Fibroblast of skin of scalp (primary cell): ENCODE data around the gene KICS2.
"Not testable (repeated sequence)": the region's sequence is repeated elsewhere in the genome, so short reads cannot be mapped to it uniquely, and the experiment has no call there.

Experiments used
- DNase-seq: peaks from one replicate; pipeline ENCODE4 v3.0.0-alpha.2; 2013

The KICS2 gene

GRCh38 chr12:64216239-64216638, 5.9 kb downstream of the KICS2 start:
- DNase-seq = no peak

DNA sequence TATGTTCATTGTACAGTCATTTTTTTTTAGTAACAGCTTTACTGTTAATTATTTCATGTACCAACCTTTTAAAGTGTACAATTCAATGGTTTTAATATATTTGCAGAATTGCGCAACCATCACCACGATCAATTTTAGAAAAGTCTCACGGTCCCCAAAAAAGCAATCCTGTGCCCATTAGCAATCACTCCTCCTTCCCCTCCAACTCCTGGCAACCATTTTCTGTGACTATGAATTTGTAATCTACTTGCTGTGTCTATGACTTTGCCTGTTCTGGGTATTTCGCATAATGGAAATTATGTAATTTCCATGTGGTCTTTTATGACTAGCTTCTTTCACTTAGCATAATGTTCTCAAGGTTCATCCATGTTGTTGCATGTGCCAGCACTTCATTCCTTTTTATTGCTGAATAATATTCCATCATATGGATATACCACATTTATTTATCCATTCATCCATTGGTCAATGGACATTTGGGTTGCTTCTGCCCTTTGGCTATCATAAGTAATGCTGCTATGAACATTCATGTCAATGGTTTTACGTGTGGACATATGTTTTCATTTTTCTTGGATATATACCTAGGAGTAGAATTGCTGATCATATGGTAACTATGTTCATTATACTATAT, 9.9 kb downstream of the KICS2 start:
- DNase-seq = no peak

GRCh38 chr12:64207453-64207852, 14.6 kb downstream of the KICS2 start:
- DNase-seq = no peak

DNA sequence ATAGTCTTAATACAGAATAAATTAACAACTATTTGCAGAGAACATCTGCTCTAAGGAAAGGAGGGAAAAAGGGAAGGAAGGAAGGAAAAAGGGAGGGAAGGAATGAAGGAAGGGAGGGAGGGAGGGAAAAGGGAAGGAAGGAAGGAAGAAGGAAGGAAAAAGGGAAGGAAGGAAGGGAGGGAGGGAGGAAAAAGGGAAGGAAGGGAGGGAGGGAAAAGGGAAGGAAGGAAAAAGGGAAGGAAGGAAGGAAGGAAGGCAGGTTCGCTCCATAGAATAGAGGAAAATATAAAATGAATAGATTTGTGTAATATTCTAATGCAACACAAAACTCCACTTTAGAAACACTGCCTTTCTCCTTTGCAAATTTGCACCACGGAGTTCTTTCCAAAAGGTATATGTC, 16.6 kb downstream of the KICS2 start:
- no peak for DNase-seq

DNA sequence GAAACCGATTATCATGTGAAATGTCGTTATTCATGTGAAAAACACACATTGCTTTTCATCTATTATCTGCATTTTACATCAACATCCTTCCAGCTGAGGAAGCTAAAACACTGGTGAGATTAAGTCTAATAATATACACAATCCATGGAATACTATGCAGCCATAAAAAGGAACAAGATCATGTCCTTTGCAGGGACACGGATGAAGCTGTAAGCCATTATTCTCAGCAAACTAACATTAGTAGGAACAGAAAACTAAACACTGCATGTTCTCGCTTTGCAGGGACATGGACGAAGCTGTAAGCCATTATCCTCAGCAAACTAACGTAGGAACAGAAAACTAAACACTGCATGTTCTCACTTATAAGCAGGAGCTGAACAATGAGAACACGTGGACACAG, 18.3 kb downstream of the KICS2 start:
- no peak for DNase-seq

GRCh38 chr12:64203036-64203435, 19.1 kb downstream of the KICS2 start:
- DNase-seq = no peak

DNA sequence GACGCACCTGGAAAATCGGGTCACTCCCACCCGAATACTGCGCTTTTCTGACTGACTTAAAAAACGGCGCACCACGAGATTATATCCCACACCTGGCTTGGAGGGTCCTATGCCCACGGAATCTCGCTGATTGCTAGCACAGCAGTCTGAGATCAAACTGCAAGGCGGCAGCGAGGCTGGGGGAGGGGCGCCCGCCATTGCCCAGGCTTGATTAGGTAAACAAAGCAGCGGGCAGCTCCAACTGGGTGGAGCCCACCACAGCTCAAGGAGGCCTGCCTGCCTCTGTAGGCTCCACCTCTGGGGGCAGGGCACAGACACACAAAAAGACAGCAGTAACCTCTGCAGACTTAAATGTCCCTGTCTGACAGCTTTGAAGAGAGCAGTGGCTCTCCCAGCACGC, 26.3 kb downstream of the KICS2 start:
- DNase-seq = not testable (repeated sequence)

GRCh38 chr12:64194333-64195149, 27.6 kb downstream of the KICS2 start:
- peak; percentile 28 for DNase-seq

DNA sequence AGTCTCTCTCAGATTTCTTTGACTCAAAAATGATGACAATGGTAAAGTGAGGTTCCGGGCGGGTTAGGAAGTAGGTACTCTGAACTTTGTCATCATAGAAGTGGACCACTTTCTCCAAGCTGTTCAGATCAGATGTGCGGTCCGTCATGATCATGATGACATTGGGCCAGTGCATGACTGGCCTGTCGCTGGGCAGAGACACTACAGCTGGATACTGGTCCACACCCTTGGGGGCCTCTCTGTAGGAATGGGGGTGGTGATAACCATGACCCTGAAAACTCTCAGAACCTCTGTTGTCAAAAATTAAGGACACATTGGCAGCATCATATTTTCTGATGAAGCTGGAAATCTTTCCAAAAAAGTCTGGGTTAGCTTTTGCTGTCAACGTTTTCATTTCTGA, 28.2 kb downstream of the KICS2 start:
- DNase-seq = no peak

DNA sequence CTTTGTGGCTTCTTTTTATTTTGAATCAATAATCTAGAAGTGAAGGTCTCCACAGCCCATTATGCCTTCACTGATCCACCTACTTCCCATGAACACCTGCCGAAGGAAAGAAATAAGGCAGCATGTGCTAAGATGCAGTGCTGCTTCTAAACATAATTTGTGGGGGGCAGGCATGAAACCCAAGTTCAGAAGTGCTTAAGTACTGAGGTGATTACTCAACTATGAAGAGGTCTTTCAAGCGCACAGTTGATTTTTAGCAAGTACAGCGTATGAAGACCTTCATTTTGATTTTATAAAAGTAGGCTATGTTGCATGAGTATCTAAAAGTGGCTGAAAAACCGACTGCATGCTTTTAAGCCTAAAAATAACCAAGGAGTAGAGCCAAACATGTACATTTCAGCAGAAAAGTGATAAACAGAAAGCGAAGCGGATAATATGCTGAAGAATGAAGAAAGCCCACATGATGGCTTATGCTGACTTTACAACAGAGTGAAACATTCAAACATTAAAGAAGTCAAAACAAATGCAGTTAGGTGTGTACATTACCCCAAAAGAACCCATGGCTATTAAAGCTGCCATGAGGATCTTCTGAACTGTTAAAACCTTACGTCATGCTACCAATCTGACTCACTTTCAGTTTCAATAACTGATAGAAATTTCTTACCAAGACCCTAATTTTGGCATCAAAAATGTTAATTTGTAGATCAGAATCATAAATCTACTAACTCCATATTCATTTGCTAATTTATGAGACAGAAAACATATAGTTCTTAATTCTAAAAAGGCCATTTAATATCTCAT, 29.3 kb downstream of the KICS2 start:
- DNase-seq = no peak

DNA sequence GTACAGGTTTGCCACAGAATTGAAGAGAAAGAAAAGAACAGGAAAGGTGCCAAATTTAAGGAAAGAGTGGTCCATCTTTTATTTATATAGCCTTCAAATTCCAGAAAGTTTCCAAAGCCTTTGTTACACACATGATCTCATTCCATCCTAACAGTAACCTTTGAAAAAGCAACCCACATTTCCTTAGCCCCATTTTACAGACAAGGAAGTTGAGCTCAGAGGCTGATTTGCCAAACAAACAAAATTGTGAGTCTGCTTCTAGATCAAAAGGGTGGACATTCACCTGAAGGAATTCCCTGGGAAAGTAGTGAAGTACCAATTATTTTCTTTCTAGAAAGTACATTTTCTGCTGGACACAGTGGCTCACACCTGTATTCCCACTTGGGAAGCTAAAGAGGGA, 32.0 kb downstream of the KICS2 start:
- no peak for DNase-seq

GRCh38 chr12:64189530-64189929, 32.6 kb downstream of the KICS2 start:
- DNase-seq = no peak

GRCh38 chr12:64187794-64188193, 34.3 kb downstream of the KICS2 start:
- no peak for DNase-seq

DNA sequence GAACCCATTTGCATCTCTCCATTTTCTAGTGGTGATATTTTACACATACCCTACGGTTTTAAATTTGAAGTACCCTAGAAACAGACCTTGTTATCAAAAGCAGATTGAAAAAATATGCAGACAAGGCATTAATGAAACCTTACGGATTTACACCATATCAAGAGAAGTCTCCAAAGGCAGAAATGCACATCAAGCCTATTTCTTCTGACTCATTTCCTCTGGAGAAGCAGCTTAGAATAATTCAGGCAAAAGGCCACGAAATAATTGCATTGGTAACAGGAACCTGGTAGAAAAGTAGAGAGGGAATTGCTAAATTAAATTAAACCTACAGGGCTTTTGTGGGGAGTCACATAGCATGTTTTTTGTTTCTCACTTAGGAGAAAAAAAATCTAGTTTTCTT, 34.7 kb downstream of the KICS2 start:
- DNase-seq = peak; percentile 75

DNA sequence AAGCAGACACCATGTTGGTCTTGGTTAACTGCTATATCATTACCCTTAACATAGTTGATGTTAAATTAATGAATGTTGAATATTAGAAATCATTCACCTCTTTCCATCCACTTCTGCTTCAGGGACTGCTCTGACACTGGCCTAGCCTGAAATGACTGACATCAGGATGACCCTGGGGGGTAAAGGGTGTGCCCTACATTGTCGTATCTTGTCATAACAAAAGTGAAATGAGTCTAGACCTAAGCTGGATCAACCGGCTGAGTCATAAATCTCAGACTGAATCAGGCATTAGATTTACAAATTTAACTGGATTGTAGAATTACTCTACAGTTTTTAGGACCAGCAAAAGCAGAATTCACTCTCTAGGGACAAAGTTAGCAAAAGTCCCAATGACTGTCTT, 35.3 kb downstream of the KICS2 start:
- DNase-seq = peak; percentile 68

- DNase-seq = no peak
Measured at GRCh38 chr12:64184216-64184615, 37.9 kb downstream of the KICS2 start.

GRCh38 chr12:64181430-64182291, 40.4 kb downstream of the KICS2 start:
- peak; percentile 97 for DNase-seq

DNA sequence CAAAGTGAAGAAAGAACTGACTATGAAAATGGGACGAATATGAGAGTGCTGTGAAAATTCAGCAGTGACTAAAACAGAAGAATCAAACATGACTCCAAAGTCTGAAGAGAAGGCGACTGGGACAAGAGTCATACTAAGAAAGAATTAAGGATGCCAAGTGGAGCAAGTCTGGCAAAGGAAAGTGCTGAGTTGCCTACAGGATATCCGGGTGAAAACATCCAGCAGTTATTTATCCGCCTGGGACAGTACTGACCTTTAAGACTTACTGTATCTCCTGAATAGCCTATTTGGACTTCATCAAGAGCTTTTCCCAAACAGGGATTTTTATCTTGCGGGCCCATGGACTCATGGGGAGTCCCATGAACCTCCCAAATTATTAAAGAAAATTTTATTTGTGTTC, 41.1 kb downstream of the KICS2 start:
- peak; percentile 66 for DNase-seq

DNA sequence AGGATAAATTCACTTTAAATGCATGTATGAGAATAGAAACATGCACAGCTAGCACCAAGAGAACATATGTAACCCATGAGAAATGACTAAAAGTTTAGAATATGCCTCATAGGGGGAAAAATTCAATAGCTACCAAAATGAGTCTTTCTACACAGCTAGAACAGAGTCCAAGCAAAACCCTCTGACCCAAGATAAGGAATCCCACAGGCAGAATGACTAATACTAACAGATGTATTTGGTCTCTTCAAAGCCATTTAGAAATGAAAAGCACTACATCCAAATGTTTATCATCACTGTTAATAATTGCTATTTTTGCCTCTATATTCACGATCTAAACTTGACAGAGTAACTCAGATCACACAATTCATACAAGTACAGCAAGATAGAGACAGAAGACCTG, 44.0 kb downstream of the KICS2 start:
- peak; percentile 83 for DNase-seq

DNA sequence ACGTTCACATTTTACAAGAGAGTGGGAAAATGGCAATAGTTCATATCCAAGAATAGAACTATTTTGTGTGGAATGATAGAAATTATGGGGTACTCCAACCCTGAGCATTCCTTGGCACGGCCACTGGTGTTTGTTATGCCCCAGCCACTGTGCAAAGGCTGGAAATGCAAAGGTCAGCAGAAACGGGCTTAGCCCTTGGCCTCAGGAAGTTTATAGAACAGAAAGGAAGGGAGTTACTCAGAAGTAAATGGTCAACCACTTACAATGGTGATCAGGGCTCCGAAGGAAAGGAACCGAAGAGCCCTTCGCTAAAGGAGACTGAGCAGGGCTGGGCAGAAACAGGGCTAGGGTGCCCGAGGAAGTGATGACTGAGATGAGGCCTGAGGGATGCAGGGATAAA, 45.1 kb downstream of the KICS2 start:
- DNase-seq = no peak

GRCh38 chr12:64175254-64175945, 46.7 kb downstream of the KICS2 start:
- DNase-seq = peak; percentile 49

- no peak for DNase-seq
Measured at GRCh38 chr12:64173456-64173855, 48.6 kb downstream of the KICS2 start.
